Kidney (tissue), 14 donors: ENCODE data around the gene DOK6. TPM values are rescaled to one million over a fixed set of nuclear protein-coding genes. Genes with fewer than 3 reads are reported as not detected.

Experiments used
- DNase-seq, 5 donors: peaks; one replicate each; pipeline ENCODE4 v3.0.0-alpha.2; 2013 to 2020
- FAIRE-seq: peaks from 2 replicates; lab custom pipeline; 2012; peaks lifted over from hg19 to GRCh38; lab: Jason Lieb, UNC
- H3K27ac ChIP-seq, 2 donors: one replicate each; pipeline ENCODE4 v1.7.0; 2013; ENCODE audit warnings: low read depth in 2 of 2, low read length in 2 of 2, inconsistent platforms in 1 of 2
- H3K27me3 ChIP-seq: one replicate; pipeline ENCODE4 v1.7.1; 2013; ENCODE audit warnings: low read length, inconsistent platforms; ENCODE audit not compliant: control insufficient read depth, insufficient read depth
- H3K36me3 ChIP-seq, 3 donors: one replicate each; pipeline versions ENCODE4 v1.7.0 to v1.7.1; 2013; ENCODE audit warnings: low read length in 3 of 3, control low read depth in 1 of 3, inconsistent platforms in 1 of 3; ENCODE audit not compliant: insufficient read depth in 3 of 3, control insufficient read depth in 2 of 3
- H3K4me1 ChIP-seq, 3 donors: one replicate each; pipeline versions ENCODE4 v1.7.0 to v1.7.1; 2013; ENCODE audit warnings: low read length in 3 of 3, inconsistent platforms in 1 of 3, low read depth in 1 of 3; ENCODE audit not compliant: control insufficient read depth in 2 of 3, insufficient read depth in 2 of 3
- H3K4me3 ChIP-seq, 3 donors: one replicate each; pipeline versions ENCODE4 v1.7.0 to v1.8.1; 2013; ENCODE audit warnings: low read length in 3 of 3, control low read depth in 1 of 3, inconsistent platforms in 1 of 3
- H3K9ac ChIP-seq, 3 donors: one replicate each; pipeline versions ENCODE4 v1.7.0 to v1.7.1; 2013; ENCODE audit warnings: low read length in 3 of 3, control low read depth in 1 of 3, inconsistent platforms in 1 of 3
- H3K9me3 ChIP-seq, 3 donors: one replicate each; pipeline versions ENCODE4 v1.7.0 to v1.7.1; 2013; ENCODE audit warnings: low read length in 3 of 3, control low read depth in 1 of 3, inconsistent platforms in 1 of 3; ENCODE audit not compliant: control insufficient read depth in 2 of 3, insufficient read depth in 1 of 3
- intact Hi-C: fragments of 100-400 bp; cut with DNase I; formaldehyde crosslinking; loops from one replicate; pipeline ENCODE4 v1.11.1; 2022
- polyA plus RNA-seq: library from polyadenylated mRNA; stranded (reverse); fragments of 350-450 nt; fragmentation: Illumina TruSeq; extraction: RNeasy Lipid Tissue Mini Kit (QIAGEN cat#74804); gene quantifications from one replicate; pipeline ENCODE4 v1.2.3, GENCODE V29; 2014; ENCODE audit warnings: low read depth, low replicate concordance; ENCODE audit not compliant: insufficient read depth
- total RNA-seq: library from RNA; stranded (reverse); fragmentation: NEBNext Ultra II Directional; extraction: Animal tissue kit (Norgen Biotek cat#: 25700); gene quantifications from one replicate; pipeline ENCODE4 v1.2.1, GENCODE V29; 2021
- TF ChIP-seq, protein P1 (sequence below): IDR thresholded peaks from 3 replicates; pipeline ENCODE4 v1.5.1; 2012; ENCODE audit warnings: mild to moderate bottlenecking, moderate library complexity, borderline replicate concordance; ENCODE audit not compliant: insufficient read depth; ENCODE audit errors: extremely low read depth
- donor health status: control.
- donor health status: control.
- donor health status: control.
- donor health status: control.
- donor health status: control.
- donor health status: DM: yes; HTN: yes; CAD: no.
- donor health status: Normal renal cell carcinoma (clear cell type).

Gene DOK6
- total and polyA plus RNA-seq, 2 donors from 2014 or later, result 3.8 to 4.6 TPM

GRCh38 chr18:69814861-69815385 is 414.2 kb downstream of the DOK6 start:
- no peak for FAIRE-seq
- DNase-seq, result no peak

DNA sequence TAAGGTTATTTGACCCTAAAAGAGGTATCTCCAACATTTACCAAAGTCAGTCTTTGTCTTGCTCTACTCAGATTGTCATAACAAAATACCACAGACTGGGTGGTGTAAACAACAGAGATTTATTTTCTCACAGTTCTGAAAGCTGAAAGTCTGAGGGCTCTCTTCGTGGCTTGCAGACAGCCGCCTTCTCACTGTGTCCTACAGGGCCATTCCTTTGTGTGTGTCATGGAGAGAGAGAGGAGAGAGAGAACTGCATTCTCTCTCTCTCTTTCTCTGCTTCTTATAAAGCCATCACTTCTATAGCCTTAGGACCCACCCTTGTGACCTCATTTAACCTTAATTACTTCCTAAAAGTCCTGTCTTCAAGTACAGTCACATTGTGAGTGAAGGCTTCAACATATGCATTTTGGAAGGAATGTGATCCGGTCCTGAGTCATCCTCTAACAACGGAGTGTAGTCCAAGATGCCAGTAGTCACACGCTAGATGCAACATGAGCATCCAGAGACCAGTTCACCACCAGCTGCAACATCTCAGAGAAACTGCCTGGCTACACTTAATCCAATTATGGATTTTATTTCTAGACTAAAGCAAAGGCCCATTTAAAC is 416.8 kb downstream of the DOK6 start:
- no peak overlapping the region for H3K27ac ChIP-seq
- no peaks in the 10 kb centered on the region for H3K4me1 ChIP-seq
- no peak for FAIRE-seq
- H3K27me3 ChIP-seq, result no peaks in the 10 kb centered on the region
- no peak overlapping the region for H3K4me3 ChIP-seq
- H3K9me3 ChIP-seq, result no peaks in the 10 kb centered on the region
- peak in 2 of 5 donors; percentile 35 to 69 for DNase-seq
- intact Hi-C loops, result no loop called here
- no peaks in the 10 kb centered on the region for H3K36me3 ChIP-seq
- H3K9ac ChIP-seq, result no peak overlapping the region
- TF ChIP-seq, protein P1, sequence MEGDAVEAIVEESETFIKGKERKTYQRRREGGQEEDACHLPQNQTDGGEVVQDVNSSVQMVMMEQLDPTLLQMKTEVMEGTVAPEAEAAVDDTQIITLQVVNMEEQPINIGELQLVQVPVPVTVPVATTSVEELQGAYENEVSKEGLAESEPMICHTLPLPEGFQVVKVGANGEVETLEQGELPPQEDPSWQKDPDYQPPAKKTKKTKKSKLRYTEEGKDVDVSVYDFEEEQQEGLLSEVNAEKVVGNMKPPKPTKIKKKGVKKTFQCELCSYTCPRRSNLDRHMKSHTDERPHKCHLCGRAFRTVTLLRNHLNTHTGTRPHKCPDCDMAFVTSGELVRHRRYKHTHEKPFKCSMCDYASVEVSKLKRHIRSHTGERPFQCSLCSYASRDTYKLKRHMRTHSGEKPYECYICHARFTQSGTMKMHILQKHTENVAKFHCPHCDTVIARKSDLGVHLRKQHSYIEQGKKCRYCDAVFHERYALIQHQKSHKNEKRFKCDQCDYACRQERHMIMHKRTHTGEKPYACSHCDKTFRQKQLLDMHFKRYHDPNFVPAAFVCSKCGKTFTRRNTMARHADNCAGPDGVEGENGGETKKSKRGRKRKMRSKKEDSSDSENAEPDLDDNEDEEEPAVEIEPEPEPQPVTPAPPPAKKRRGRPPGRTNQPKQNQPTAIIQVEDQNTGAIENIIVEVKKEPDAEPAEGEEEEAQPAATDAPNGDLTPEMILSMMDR, result no peak

More at GRCh38 chr18:69814861-69815385, 414.2 kb downstream of the DOK6 start:
- no peaks in the 10 kb centered on the region for H3K36me3 ChIP-seq
- intact Hi-C loops, result no loop called here
- no peak overlapping the region for H3K27ac ChIP-seq
- no peak overlapping the region for H3K4me3 ChIP-seq
- TF ChIP-seq, protein P1, result no peak
- H3K9me3 ChIP-seq, result no peaks in the 10 kb centered on the region
- H3K27me3 ChIP-seq, result no peaks in the 10 kb centered on the region
- H3K4me1 ChIP-seq, result no peaks in the 10 kb centered on the region
- no peak overlapping the region for H3K9ac ChIP-seq

DNA sequence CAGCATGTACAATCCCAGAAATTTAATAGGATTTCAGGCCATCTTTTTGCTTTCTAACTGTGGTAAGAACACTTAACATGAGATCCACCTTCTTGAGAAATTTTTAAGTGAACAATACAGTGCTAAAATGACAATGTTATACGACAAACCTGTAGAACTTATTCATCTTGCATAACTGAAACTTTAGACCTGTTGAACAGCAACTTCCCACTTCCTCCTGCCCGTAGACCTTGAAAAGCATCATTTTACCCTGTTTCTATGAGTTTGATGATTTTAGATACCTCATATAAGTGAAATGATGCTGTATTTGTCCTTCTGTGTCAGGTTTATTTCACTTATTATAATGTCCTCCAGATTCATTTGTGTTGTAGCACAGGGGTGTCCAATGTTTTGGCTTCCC is 418.8 kb downstream of the DOK6 start:
- intact Hi-C loops, result no loop called here
- FAIRE-seq, result no peak
- no peaks in the 10 kb centered on the region for H3K27me3 ChIP-seq
- DNase-seq, result no peak
- H3K9ac ChIP-seq, result no peak overlapping the region
- no peak overlapping the region for H3K27ac ChIP-seq
- H3K4me3 ChIP-seq, result no peak overlapping the region
- H3K36me3 ChIP-seq, result no peaks in the 10 kb centered on the region
- TF ChIP-seq, protein P1, result no peak
- no peaks in the 10 kb centered on the region for H3K4me1 ChIP-seq
- no peaks in the 10 kb centered on the region for H3K9me3 ChIP-seq
